ENCODE measurements around the gene NSG2.

Gene NSG2

DNA sequence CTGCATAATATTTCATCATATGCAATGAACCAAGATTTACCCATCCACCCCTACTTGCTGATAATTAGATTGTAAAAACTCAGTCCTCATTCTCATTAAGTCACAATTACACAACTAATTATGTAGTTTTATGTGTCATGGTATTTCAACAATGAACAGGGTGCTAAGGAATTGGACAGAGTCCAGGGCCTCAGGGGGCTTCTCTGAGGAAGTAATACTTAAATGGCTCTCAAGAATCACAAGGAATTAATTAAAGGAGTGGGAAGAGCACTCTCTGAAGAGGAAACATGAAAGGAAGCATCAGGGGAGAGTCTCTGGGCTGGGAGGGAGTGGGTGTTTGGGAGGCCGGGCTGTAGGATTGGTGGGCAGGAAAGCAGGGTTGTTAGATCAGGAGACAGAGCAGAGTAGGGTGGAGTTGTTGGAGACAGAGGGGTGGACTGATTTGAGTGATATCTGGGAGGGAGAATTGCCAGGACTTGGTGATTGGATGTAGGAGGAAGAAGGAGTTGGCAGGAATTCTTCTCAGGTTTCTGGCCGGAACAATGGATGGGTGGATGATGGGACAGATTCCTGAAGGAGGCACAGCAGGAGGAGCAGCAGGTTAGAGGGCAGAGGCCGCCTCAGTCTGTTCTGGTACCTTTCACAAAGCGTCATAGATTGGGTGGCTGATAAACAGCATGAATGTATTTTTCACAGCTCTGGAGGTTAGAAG lies 23.0 kb upstream of the NSG2 start:
- no peak for TF ChIP-seq SPI1 (IDR thresholded peaks at IDR 0.05; ENCODE audit: low read depth, low read length)
- TF ChIP-seq POLR2AphosphoS5 (IDR thresholded peaks at IDR 0.05; ENCODE audit: low read depth, low read length): no peak
- no peak for TF ChIP-seq POLR2A (IDR thresholded peaks at IDR 0.05; ENCODE audit: low read depth, low read length)
- TF ChIP-seq POU2F2 (IDR thresholded peaks at IDR 0.05; ENCODE audit: low read depth, low read length): no peak
- no peak for TF ChIP-seq PAX5 (IDR thresholded peaks at IDR 0.05; ENCODE audit: insufficient read depth, low read length, severe bottlenecking)
- TF ChIP-seq TAF1 (IDR thresholded peaks at IDR 0.05; ENCODE audit: low read depth, low read length): no peak
- no peak for DNase-seq (ENCODE audit: insufficient read length, low spot score)
- FAIRE-seq: no peak

GRCh38 chr5:174030286-174030685 lies 15.2 kb upstream of the NSG2 start:
- TF ChIP-seq POLR2A (IDR thresholded peaks at IDR 0.05; ENCODE audit: low read depth, low read length): no peak
- TF ChIP-seq SPI1 (IDR thresholded peaks at IDR 0.05; ENCODE audit: low read depth, low read length): no peak
- no peak for TF ChIP-seq TAF1 (IDR thresholded peaks at IDR 0.05; ENCODE audit: low read depth, low read length)
- TF ChIP-seq PAX5 (IDR thresholded peaks at IDR 0.05; ENCODE audit: insufficient read depth, low read length, severe bottlenecking): no peak
- no peak for TF ChIP-seq POLR2AphosphoS5 (IDR thresholded peaks at IDR 0.05; ENCODE audit: low read depth, low read length)
- no peak for TF ChIP-seq POU2F2 (IDR thresholded peaks at IDR 0.05; ENCODE audit: low read depth, low read length)
- DNase-seq (ENCODE audit: insufficient read length, low spot score): no peak
- no peak for FAIRE-seq

GRCh38 chr5:174044466-174045254 lies 846 bp upstream of the NSG2 start:
- TF ChIP-seq TAF1 (IDR thresholded peaks at IDR 0.05; ENCODE audit: low read depth, low read length) (no peak), POU2F2 (IDR thresholded peaks at IDR 0.05; ENCODE audit: low read depth, low read length) (no peak), PAX5 (IDR thresholded peaks at IDR 0.05; ENCODE audit: insufficient read depth, low read length, severe bottlenecking) (no peak), POLR2AphosphoS5 (IDR thresholded peaks at IDR 0.05; ENCODE audit: low read depth, low read length) (no peak), SPI1 (IDR thresholded peaks at IDR 0.05; ENCODE audit: low read depth, low read length) (no peak), POLR2A (IDR thresholded peaks at IDR 0.05; ENCODE audit: low read depth, low read length) (no peak)
- no peak for FAIRE-seq
- DNase-seq (ENCODE audit: insufficient read length, low spot score): no peak

DNA sequence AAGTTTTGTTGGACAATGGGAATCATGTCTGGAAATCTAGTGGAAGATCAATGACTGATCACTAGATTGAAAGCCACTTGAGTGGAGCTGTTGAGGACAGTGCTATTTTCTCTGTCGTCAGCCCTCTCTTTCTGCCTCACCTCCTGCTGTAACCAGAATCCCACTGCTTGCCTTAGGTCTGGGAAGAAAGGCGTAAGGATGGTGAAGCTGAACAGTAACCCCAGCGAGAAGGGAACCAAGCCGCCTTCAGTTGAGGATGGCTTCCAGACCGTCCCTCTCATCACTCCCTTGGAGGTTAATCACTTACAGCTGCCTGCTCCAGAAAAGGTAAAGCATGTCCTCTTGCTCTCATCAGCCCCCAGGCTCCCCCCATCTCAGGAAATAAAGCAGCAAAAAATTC lies 1.1 kb downstream of the NSG2 start:
- TF ChIP-seq PAX5 (IDR thresholded peaks at IDR 0.05; ENCODE audit: insufficient read depth, low read length, severe bottlenecking) (no peak), POU2F2 (IDR thresholded peaks at IDR 0.05; ENCODE audit: low read depth, low read length) (no peak), SPI1 (IDR thresholded peaks at IDR 0.05; ENCODE audit: low read depth, low read length) (no peak), TAF1 (IDR thresholded peaks at IDR 0.05; ENCODE audit: low read depth, low read length) (no peak), POLR2A (IDR thresholded peaks at IDR 0.05; ENCODE audit: low read depth, low read length) (no peak), POLR2AphosphoS5 (IDR thresholded peaks at IDR 0.05; ENCODE audit: low read depth, low read length) (no peak)
- DNase-seq (ENCODE audit: insufficient read length, low spot score): no peak
- FAIRE-seq: no peak

DNA sequence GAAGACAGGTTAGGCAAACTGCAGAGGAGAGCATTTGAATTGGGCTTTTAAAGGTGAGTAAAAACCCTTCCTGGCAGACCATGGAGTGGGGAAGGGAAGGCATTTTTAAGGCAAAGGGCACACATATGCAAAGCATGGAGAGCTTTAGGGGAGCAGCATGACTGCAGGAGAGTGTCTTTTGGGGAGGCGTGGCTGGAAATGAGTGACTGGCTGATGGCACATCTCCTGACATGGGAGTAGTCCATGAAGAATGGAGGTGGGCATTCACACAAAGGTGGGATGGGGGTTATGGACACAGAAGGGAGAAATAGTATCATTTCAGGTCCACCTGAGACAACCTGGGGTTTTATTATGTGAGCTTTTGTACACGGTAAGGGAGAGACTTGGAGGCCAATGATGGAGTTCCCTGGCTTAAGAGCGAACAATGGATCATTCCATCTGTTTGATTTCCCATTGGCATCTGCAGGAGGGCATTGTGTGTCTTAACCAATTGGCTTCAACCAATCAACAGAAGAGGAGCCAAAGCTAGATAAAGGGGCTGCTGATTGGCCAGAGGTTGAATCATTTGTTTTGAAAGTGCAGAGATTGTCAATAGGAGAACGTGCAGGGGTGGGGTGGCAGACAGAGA lies 2.1 kb downstream of the NSG2 start:
- DNase-seq (ENCODE audit: insufficient read length, low spot score) (no peak), FAIRE-seq (no peak)
- TF ChIP-seq POU2F2 (IDR thresholded peaks at IDR 0.05; ENCODE audit: low read depth, low read length): no peak
- TF ChIP-seq POLR2A (IDR thresholded peaks at IDR 0.05; ENCODE audit: low read depth, low read length): no peak

- DNase-seq (ENCODE audit: insufficient read length, low spot score) (no peak), FAIRE-seq (no peak)
- TF ChIP-seq PAX5 (IDR thresholded peaks at IDR 0.05; ENCODE audit: insufficient read depth, low read length, severe bottlenecking) (no peak), POLR2A (IDR thresholded peaks at IDR 0.05; ENCODE audit: low read depth, low read length) (no peak), TAF1 (IDR thresholded peaks at IDR 0.05; ENCODE audit: low read depth, low read length) (no peak), SPI1 (IDR thresholded peaks at IDR 0.05; ENCODE audit: low read depth, low read length) (no peak), POU2F2 (IDR thresholded peaks at IDR 0.05; ENCODE audit: low read depth, low read length) (no peak)
Measured at GRCh38 chr5:174052636-174053035, 7.1 kb downstream of the NSG2 start.

- DNase-seq (ENCODE audit: insufficient read length, low spot score) (no peak), FAIRE-seq (no peak)
- TF ChIP-seq TAF1 (IDR thresholded peaks at IDR 0.05; ENCODE audit: low read depth, low read length) (no peak), POLR2A (IDR thresholded peaks at IDR 0.05; ENCODE audit: low read depth, low read length) (no peak), SPI1 (IDR thresholded peaks at IDR 0.05; ENCODE audit: low read depth, low read length) (no peak), POU2F2 (IDR thresholded peaks at IDR 0.05; ENCODE audit: low read depth, low read length) (no peak), POLR2AphosphoS5 (IDR thresholded peaks at IDR 0.05; ENCODE audit: low read depth, low read length) (no peak), PAX5 (IDR thresholded peaks at IDR 0.05; ENCODE audit: insufficient read depth, low read length, severe bottlenecking) (no peak)
Measured at GRCh38 chr5:174053905-174054304, 8.4 kb downstream of the NSG2 start.

- TF ChIP-seq POLR2AphosphoS5 (IDR thresholded peaks at IDR 0.05; ENCODE audit: low read depth, low read length): no peak
- TF ChIP-seq SPI1 (IDR thresholded peaks at IDR 0.05; ENCODE audit: low read depth, low read length): no peak
- no peak for TF ChIP-seq PAX5 (IDR thresholded peaks at IDR 0.05; ENCODE audit: insufficient read depth, low read length, severe bottlenecking)
- no peak for TF ChIP-seq POU2F2 (IDR thresholded peaks at IDR 0.05; ENCODE audit: low read depth, low read length)
- no peak for TF ChIP-seq POLR2A (IDR thresholded peaks at IDR 0.05; ENCODE audit: low read depth, low read length)
- DNase-seq (ENCODE audit: insufficient read length, low spot score) (no peak), FAIRE-seq (no peak)
Measured at GRCh38 chr5:174056064-174056847, 10.8 kb downstream of the NSG2 start.

DNA sequence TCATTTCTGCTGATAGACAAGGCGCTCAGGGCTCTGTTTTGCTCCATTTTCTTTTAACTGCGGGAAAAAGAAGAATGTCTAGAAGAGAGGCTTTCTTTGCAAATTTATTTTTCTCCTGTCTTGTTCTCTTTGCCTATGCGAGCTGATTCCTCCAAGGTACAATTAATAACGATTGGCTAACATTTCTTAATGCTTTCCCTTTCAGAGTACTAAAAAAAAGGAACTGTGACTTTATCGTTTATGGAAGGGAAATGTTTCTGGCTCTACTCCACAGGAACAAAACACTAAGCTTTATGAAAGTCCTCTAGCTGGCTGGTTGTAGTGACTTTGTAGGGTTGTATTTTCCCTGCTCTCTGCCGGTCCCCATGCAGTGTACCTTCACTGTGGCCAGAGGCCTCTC lies 11.7 kb downstream of the NSG2 start:
- no peak for FAIRE-seq
- DNase-seq (ENCODE audit: insufficient read length, low spot score): no peak
- TF ChIP-seq TAF1 (IDR thresholded peaks at IDR 0.05; ENCODE audit: low read depth, low read length): no peak
- no peak for TF ChIP-seq PAX5 (IDR thresholded peaks at IDR 0.05; ENCODE audit: insufficient read depth, low read length, severe bottlenecking)
- no peak for TF ChIP-seq SPI1 (IDR thresholded peaks at IDR 0.05; ENCODE audit: low read depth, low read length)
- no peak for TF ChIP-seq POU2F2 (IDR thresholded peaks at IDR 0.05; ENCODE audit: low read depth, low read length)
- TF ChIP-seq POLR2A (IDR thresholded peaks at IDR 0.05; ENCODE audit: low read depth, low read length): no peak
- TF ChIP-seq POLR2AphosphoS5 (IDR thresholded peaks at IDR 0.05; ENCODE audit: low read depth, low read length): no peak
